22Rv1 (cell line): ENCODE measurements around the gene TBCEL.

Source experiments
- H3K27ac ChIP-seq: fragments of 450-650 bp; 2 replicates; pipeline ENCODE4 v1.5.1; 2017
- ZFX ChIP-seq: fragments of 450-650 bp; IDR thresholded peaks from 2 replicates; pipeline ENCODE4 v1.6.1; 2017; ENCODE audit warnings: antibody characterized with exemption, borderline replicate concordance
- TF ChIP-seq, protein P1 (sequence below): fragments of 450-650 bp; IDR thresholded peaks from 2 replicates; pipeline ENCODE4 v1.5.1; 2017; ENCODE audit warnings: mild to moderate bottlenecking

The TBCEL gene

DNA sequence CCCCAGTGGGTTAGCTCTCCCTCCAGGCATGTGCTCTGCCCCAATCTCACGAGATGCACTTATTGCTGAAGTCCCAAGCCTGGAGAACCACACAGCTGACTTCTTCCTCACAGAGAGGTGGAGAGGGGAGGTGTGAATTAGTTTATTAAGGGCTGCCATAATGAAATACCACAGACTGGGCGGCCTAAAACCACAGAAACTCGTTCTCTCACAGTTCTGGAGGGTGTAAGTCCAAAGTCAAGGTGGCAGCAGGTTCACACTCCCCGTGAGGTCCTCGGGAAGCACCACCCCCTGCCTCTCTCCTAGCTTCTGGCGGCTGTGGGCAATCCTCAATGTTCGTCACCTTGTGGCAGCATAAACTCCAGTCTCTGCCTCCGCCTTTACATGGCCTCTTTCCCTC lies 116.5 kb downstream of the TBCEL start:
- H3K27ac ChIP-seq, result no peak overlapping the region
- TF ChIP-seq, protein P1, sequence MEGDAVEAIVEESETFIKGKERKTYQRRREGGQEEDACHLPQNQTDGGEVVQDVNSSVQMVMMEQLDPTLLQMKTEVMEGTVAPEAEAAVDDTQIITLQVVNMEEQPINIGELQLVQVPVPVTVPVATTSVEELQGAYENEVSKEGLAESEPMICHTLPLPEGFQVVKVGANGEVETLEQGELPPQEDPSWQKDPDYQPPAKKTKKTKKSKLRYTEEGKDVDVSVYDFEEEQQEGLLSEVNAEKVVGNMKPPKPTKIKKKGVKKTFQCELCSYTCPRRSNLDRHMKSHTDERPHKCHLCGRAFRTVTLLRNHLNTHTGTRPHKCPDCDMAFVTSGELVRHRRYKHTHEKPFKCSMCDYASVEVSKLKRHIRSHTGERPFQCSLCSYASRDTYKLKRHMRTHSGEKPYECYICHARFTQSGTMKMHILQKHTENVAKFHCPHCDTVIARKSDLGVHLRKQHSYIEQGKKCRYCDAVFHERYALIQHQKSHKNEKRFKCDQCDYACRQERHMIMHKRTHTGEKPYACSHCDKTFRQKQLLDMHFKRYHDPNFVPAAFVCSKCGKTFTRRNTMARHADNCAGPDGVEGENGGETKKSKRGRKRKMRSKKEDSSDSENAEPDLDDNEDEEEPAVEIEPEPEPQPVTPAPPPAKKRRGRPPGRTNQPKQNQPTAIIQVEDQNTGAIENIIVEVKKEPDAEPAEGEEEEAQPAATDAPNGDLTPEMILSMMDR, result no peak
- no peak for TF ChIP-seq ZFX
